A673 (cell line): ENCODE measurements around the gene RASA3.

Source experiments
- EZH2 ChIP-seq: fragments of 200-600 bp; sonication (generic); IDR thresholded peaks from 2 replicates; pipeline ENCODE4 v1.6.1; 2017; ENCODE audit warnings: borderline replicate concordance, low read depth, mild to moderate bottlenecking, mixed read lengths, antibody characterized with exemption, low read length; ENCODE audit not compliant: poor library complexity, severe bottlenecking
- TF ChIP-seq, protein P1 (sequence below): fragments of 300-800, 200-600 bp; sonication (generic); conservative IDR thresholded peaks from 2 replicates; pipeline ENCODE4 v1.5.1; 2017; ENCODE audit warnings: low read depth, mild to moderate bottlenecking, antibody characterized with exemption, low read length, moderate library complexity, mixed read lengths

DNA sequence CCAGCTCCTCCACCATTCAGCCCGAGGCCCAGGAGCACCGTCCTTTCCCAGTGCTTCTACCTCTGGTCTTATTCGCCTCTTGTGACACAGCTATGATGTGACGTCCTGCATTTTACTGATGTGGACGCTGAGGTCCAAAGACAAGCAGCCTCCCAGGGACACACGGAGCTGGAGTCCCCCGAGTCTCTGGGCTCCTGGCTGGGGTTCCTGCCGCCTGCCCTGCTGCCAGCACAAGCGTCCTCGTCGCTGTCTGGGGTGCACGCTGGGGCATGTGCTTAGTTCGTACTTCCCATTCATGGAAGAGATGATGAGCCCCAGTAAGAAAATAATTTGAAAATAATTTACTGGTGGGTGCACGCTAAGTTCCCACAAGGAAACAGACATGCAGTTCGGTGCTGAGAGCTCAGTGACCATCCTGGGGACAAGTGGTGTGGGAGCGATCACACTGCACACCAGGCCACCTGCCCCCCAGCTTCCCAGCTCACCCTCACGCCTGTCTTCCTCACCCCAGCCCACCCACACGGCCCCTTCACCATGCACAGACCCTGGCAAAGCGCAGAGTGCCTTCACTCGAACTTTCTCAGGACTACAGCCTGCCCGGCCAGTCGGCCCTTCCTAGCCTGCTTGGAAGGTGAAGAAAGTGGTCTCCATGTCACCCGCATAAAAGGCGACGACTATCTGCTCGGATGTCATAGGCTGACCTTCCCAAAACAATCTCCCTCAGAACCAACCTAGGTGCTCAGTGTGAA, 32.4 kb upstream of the RASA3 start:
- TF ChIP-seq EZH2 = no peak
- TF ChIP-seq, protein P1, sequence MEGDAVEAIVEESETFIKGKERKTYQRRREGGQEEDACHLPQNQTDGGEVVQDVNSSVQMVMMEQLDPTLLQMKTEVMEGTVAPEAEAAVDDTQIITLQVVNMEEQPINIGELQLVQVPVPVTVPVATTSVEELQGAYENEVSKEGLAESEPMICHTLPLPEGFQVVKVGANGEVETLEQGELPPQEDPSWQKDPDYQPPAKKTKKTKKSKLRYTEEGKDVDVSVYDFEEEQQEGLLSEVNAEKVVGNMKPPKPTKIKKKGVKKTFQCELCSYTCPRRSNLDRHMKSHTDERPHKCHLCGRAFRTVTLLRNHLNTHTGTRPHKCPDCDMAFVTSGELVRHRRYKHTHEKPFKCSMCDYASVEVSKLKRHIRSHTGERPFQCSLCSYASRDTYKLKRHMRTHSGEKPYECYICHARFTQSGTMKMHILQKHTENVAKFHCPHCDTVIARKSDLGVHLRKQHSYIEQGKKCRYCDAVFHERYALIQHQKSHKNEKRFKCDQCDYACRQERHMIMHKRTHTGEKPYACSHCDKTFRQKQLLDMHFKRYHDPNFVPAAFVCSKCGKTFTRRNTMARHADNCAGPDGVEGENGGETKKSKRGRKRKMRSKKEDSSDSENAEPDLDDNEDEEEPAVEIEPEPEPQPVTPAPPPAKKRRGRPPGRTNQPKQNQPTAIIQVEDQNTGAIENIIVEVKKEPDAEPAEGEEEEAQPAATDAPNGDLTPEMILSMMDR = no peak
